GM23338 (cell line): ENCODE measurements around the gene PRSS50. TPM values are rescaled to one million over a fixed set of nuclear protein-coding genes. Genes with fewer than 3 reads are reported as not detected.

Source experiments
- ATAC-seq: fragments of 200-7000 bp; cut with Tn5 transposase; 3 replicates; pipeline ENCODE4 v1.9.1; 2020
- DNase-seq: peaks from one replicate; pipeline ENCODE4 v3.0.0-alpha.2; 2015; ENCODE audit warnings: low spot score
- H2AFZ ChIP-seq: fragments of 200-600 bp; sonication (generic); 2 replicates; pipeline ENCODE4 v1.8.0; 2016; ENCODE audit warnings: antibody characterized with exemption, mild to moderate bottlenecking, moderate library complexity
- H3F3A ChIP-seq: fragments of 200-600 bp; sonication (generic); replicated peaks from 2 replicates; pipeline ENCODE4 v1.8.0; 2017; ENCODE audit warnings: antibody characterized with exemption, mixed run types, low read depth
- H3K27ac ChIP-seq: fragments of 200-600 bp; sonication (generic); 2 replicates; pipeline ENCODE4 v1.6.1; 2016; ENCODE audit warnings: low read depth
- H3K27me3 ChIP-seq: fragments of 200-600 bp; sonication (generic); 2 replicates; pipeline ENCODE4 v1.8.0; 2016; ENCODE audit warnings: mild to moderate bottlenecking, mixed run types, moderate library complexity; ENCODE audit not compliant: insufficient read depth
- H3K36me3 ChIP-seq: fragments of 200-600 bp; sonication (generic); 2 replicates; pipeline ENCODE4 v1.8.0; 2016; ENCODE audit warnings: mild to moderate bottlenecking; ENCODE audit not compliant: insufficient read depth
- H3K4me1 ChIP-seq: fragments of 200-600 bp; sonication (generic); 2 replicates; pipeline ENCODE4 v1.8.0; 2016; ENCODE audit warnings: mild to moderate bottlenecking, moderate library complexity; ENCODE audit not compliant: insufficient read depth
- H3K4me2 ChIP-seq: fragments of 200-600 bp; sonication (generic); 2 replicates; pipeline ENCODE4 v1.7.1; 2017; ENCODE audit warnings: mixed run types
- H3K4me3 ChIP-seq: fragments of 200-600 bp; sonication (generic); 2 replicates; pipeline ENCODE4 v1.6.1; 2016; ENCODE audit warnings: mixed run types
- H3K79me2 ChIP-seq: fragments of 200-600 bp; sonication (generic); replicated peaks from 2 replicates; pipeline ENCODE4 v1.8.0; 2017; ENCODE audit warnings: mild to moderate bottlenecking; ENCODE audit not compliant: insufficient read depth
- H3K9me2 ChIP-seq: fragments of 200-600 bp; sonication (generic); 2 replicates; pipeline ENCODE4 v1.8.0; 2017; ENCODE audit not compliant: insufficient read depth
- H4K20me1 ChIP-seq: fragments of 200-600 bp; sonication (generic); replicated peaks from 2 replicates; pipeline ENCODE4 v1.8.0; 2017; ENCODE audit warnings: mild to moderate bottlenecking; ENCODE audit not compliant: insufficient read depth
- H3K27ac Mint-ChIP-seq: 2 replicates; pipeline ENCODE4 v1.8.0; 2020; ENCODE audit warnings: inconsistent platforms, mild to moderate bottlenecking, moderate library complexity, mixed read lengths
- H3K27me3 Mint-ChIP-seq: 3 replicates; pipeline ENCODE4 v1.8.0; 2022; ENCODE audit warnings: low read depth, mild to moderate bottlenecking, moderate library complexity, mixed read lengths, inconsistent platforms; ENCODE audit not compliant: insufficient read depth, poor library complexity
- H3K36me3 Mint-ChIP-seq: 3 replicates; pipeline ENCODE4 v1.8.0; 2021; ENCODE audit warnings: low read depth, mild to moderate bottlenecking, inconsistent platforms, moderate library complexity, mixed read lengths
- H3K4me1 Mint-ChIP-seq: 3 replicates; pipeline ENCODE4 v1.8.0; 2020; ENCODE audit warnings: mild to moderate bottlenecking, inconsistent platforms, mixed read lengths
- H3K4me3 Mint-ChIP-seq: 3 replicates; pipeline ENCODE4 v1.8.0; 2021; ENCODE audit warnings: moderate library complexity, mild to moderate bottlenecking, inconsistent platforms, mixed read lengths
- H3K9me3 Mint-ChIP-seq: 3 replicates; pipeline ENCODE4 v1.8.0; 2020; ENCODE audit warnings: moderate library complexity, mild to moderate bottlenecking, inconsistent platforms, mixed read lengths
- CTCF ChIP-seq, 2 experiments: fragments of 200-600 bp in 1 of 2; sonication (generic) in 1 of 2; conservative IDR thresholded peaks; 2 replicates each; pipeline versions ENCODE4 v1.5.1 to v1.6.1; 2016 to 2017; ENCODE audit warnings: antibody characterized with exemption in 2 of 2, low read depth in 2 of 2, mild to moderate bottlenecking in 2 of 2, moderate library complexity in 1 of 2
- ETS1 ChIP-seq: IDR thresholded peaks from 2 replicates; pipeline ENCODE4 v1.6.1; 2016; ENCODE audit warnings: antibody characterized with exemption
- EZH2 ChIP-seq: fragments of 200-600 bp; sonication (generic); IDR thresholded peaks from one replicate; pipeline ENCODE4 v1.8.0; 2017; ENCODE audit warnings: antibody characterized with exemption, mild to moderate bottlenecking, low read depth; ENCODE audit not compliant: unreplicated experiment
- JUNB ChIP-seq: IDR thresholded peaks from one replicate; pipeline ENCODE4 v1.6.1; 2016; ENCODE audit warnings: antibody characterized with exemption; ENCODE audit not compliant: unreplicated experiment
- NANOG ChIP-seq: IDR thresholded peaks from 2 replicates; pipeline ENCODE4 v1.6.1; 2016; ENCODE audit warnings: antibody characterized with exemption, borderline replicate concordance
- REST ChIP-seq: IDR thresholded peaks from one replicate; pipeline ENCODE4 v1.6.1; 2018; ENCODE audit warnings: antibody characterized with exemption; ENCODE audit not compliant: unreplicated experiment
- STAT1 ChIP-seq: IDR thresholded peaks from one replicate; pipeline ENCODE4 v1.6.1; 2016; ENCODE audit warnings: antibody characterized with exemption; ENCODE audit not compliant: unreplicated experiment
- ZNF114 ChIP-seq: fragments of 250-450 bp; sonication (Bioruptor Pico); IDR thresholded peaks from 2 replicates; pipeline ENCODE4 v1.5.0; 2020; ENCODE audit warnings: mild to moderate bottlenecking, moderate library complexity
- polyA plus RNA-seq: library from polyadenylated mRNA; unstranded; fragments of >200 nt; fragmentation: Nextera tagmentation; extraction: Ambion mirVana; gene quantifications from 2 replicates; pipeline ENCODE4 v1.2.1, GENCODE V29; 2016
- total RNA-seq: library from RNA; depleted of rRNA; stranded (reverse); fragments of >200 nt; shearing (Covaris generic); gene quantifications from 2 replicates; pipeline ENCODE4 v1.2.3, GENCODE V29; 2014

The PRSS50 gene
- total and polyA plus RNA-seq, 2 experiments from 2014 or later = 0.60 to 1.5 TPM

GRCh38 chr3:46670000-46670890 is 47.4 kb downstream of the PRSS50 start:
- ATAC-seq = no peak
- Mint-ChIP-seq H3K4me1 (no peaks in the 10 kb centered on the region; the same call in 2 of the 3 replicates), H3K27me3 (peaks cover 19% of the 10 kb centered on the region), H3K27ac (no peak overlapping the region), H3K9me3 (no peaks in the 10 kb centered on the region), H3K4me3 (no peak overlapping the region), H3K36me3 (peaks cover 4% of the 10 kb centered on the region; the same call in 2 of the 3 replicates)
- Histone ChIP-seq H3K4me3 (no peak overlapping the region), H3K9me2 (0 out of 2 replicates have a peak, but pooled peaks cover 4% of the 10 kb centered on the region), H3K4me2 (no peak overlapping the region), H3K4me1 (no peaks in the 10 kb centered on the region), H3K36me3 (no peaks in the 10 kb centered on the region), H3K27me3 (no peaks in the 10 kb centered on the region), H3K79me2 (no peaks in the 10 kb centered on the region), H4K20me1 (no peaks in the 10 kb centered on the region), H2AFZ (no peak overlapping the region), H3F3A (no peaks in the 10 kb centered on the region), H3K27ac (no peak overlapping the region)
- no peak for DNase-seq
- TF ChIP-seq JUNB (no peak), EZH2 (no peak), ETS1 (no peak), ZNF114 (no peak), STAT1 (no peak), NANOG (no peak)

GRCh38 chr3:46669191-46669999 is 48.3 kb downstream of the PRSS50 start:
- Mint-ChIP-seq H3K9me3 (no peaks in the 10 kb centered on the region), H3K27me3 (peaks cover 18% of the 10 kb centered on the region), H3K4me3 (no peak overlapping the region), H3K4me1 (no peaks in the 10 kb centered on the region; the same call in 2 of the 3 replicates), H3K36me3 (peaks cover 2% of the 10 kb centered on the region; the same call in 2 of the 3 replicates), H3K27ac (no peak overlapping the region)
- Histone ChIP-seq H3K9me2 (no peaks in the 10 kb centered on the region), H3K79me2 (no peaks in the 10 kb centered on the region), H2AFZ (no peak overlapping the region), H3K36me3 (no peaks in the 10 kb centered on the region), H3K27ac (no peak overlapping the region), H4K20me1 (no peaks in the 10 kb centered on the region), H3K4me2 (no peak overlapping the region), H3F3A (no peaks in the 10 kb centered on the region), H3K4me1 (no peaks in the 10 kb centered on the region), H3K4me3 (no peak overlapping the region), H3K27me3 (no peaks in the 10 kb centered on the region)
- no peak for TF ChIP-seq EZH2
- TF ChIP-seq REST = no peak
- TF ChIP-seq STAT1 = no peak
- no peak for TF ChIP-seq JUNB
- TF ChIP-seq ETS1 = no peak
- no peak for TF ChIP-seq CTCF (conservative IDR thresholded peaks at IDR 0.05; ENCODE audit: low read depth in 2 of 2)
- no peak for ATAC-seq
- no peak for DNase-seq
